GM23338 (cell line): Measurements from ENCODE around the gene MAD1L1. TPM values are rescaled to one million over a fixed set of nuclear protein-coding genes. Genes with fewer than 3 reads are reported as not detected.

Experiments used
- ATAC-seq: fragments of 200-7000 bp; cut with Tn5 transposase; 3 replicates; pipeline ENCODE4 v1.9.1; 2020
- DNase-seq: peaks from one replicate; pipeline ENCODE4 v3.0.0-alpha.2; 2015; ENCODE audit warnings: low spot score
- H2AFZ ChIP-seq: fragments of 200-600 bp; sonication (generic); 2 replicates; pipeline ENCODE4 v1.8.0; 2016; ENCODE audit warnings: antibody characterized with exemption, mild to moderate bottlenecking, moderate library complexity
- H3F3A ChIP-seq: fragments of 200-600 bp; sonication (generic); replicated peaks from 2 replicates; pipeline ENCODE4 v1.8.0; 2017; ENCODE audit warnings: antibody characterized with exemption, mixed run types, low read depth
- H3K27ac ChIP-seq: fragments of 200-600 bp; sonication (generic); 2 replicates; pipeline ENCODE4 v1.6.1; 2016; ENCODE audit warnings: low read depth
- H3K27me3 ChIP-seq: fragments of 200-600 bp; sonication (generic); 2 replicates; pipeline ENCODE4 v1.8.0; 2016; ENCODE audit warnings: mild to moderate bottlenecking, mixed run types, moderate library complexity; ENCODE audit not compliant: insufficient read depth
- H3K36me3 ChIP-seq: fragments of 200-600 bp; sonication (generic); 2 replicates; pipeline ENCODE4 v1.8.0; 2016; ENCODE audit warnings: mild to moderate bottlenecking; ENCODE audit not compliant: insufficient read depth
- H3K4me1 ChIP-seq: fragments of 200-600 bp; sonication (generic); 2 replicates; pipeline ENCODE4 v1.8.0; 2016; ENCODE audit warnings: mild to moderate bottlenecking, moderate library complexity; ENCODE audit not compliant: insufficient read depth
- H3K4me2 ChIP-seq: fragments of 200-600 bp; sonication (generic); 2 replicates; pipeline ENCODE4 v1.7.1; 2017; ENCODE audit warnings: mixed run types
- H3K4me3 ChIP-seq: fragments of 200-600 bp; sonication (generic); 2 replicates; pipeline ENCODE4 v1.6.1; 2016; ENCODE audit warnings: mixed run types
- H3K79me2 ChIP-seq: fragments of 200-600 bp; sonication (generic); replicated peaks from 2 replicates; pipeline ENCODE4 v1.8.0; 2017; ENCODE audit warnings: mild to moderate bottlenecking; ENCODE audit not compliant: insufficient read depth
- H3K9me2 ChIP-seq: fragments of 200-600 bp; sonication (generic); 2 replicates; pipeline ENCODE4 v1.8.0; 2017; ENCODE audit not compliant: insufficient read depth
- H4K20me1 ChIP-seq: fragments of 200-600 bp; sonication (generic); replicated peaks from 2 replicates; pipeline ENCODE4 v1.8.0; 2017; ENCODE audit warnings: mild to moderate bottlenecking; ENCODE audit not compliant: insufficient read depth
- H3K27ac Mint-ChIP-seq: 2 replicates; pipeline ENCODE4 v1.8.0; 2020; ENCODE audit warnings: inconsistent platforms, mild to moderate bottlenecking, moderate library complexity, mixed read lengths
- H3K27me3 Mint-ChIP-seq: 3 replicates; pipeline ENCODE4 v1.8.0; 2022; ENCODE audit warnings: low read depth, mild to moderate bottlenecking, moderate library complexity, mixed read lengths, inconsistent platforms; ENCODE audit not compliant: insufficient read depth, poor library complexity
- H3K36me3 Mint-ChIP-seq: 3 replicates; pipeline ENCODE4 v1.8.0; 2021; ENCODE audit warnings: low read depth, mild to moderate bottlenecking, inconsistent platforms, moderate library complexity, mixed read lengths
- H3K4me1 Mint-ChIP-seq: 3 replicates; pipeline ENCODE4 v1.8.0; 2020; ENCODE audit warnings: mild to moderate bottlenecking, inconsistent platforms, mixed read lengths
- H3K4me3 Mint-ChIP-seq: 3 replicates; pipeline ENCODE4 v1.8.0; 2021; ENCODE audit warnings: moderate library complexity, mild to moderate bottlenecking, inconsistent platforms, mixed read lengths
- H3K9me3 Mint-ChIP-seq: 3 replicates; pipeline ENCODE4 v1.8.0; 2020; ENCODE audit warnings: moderate library complexity, mild to moderate bottlenecking, inconsistent platforms, mixed read lengths
- CREB1 ChIP-seq: fragments of 250-450 bp; sonication (Bioruptor Pico); IDR thresholded peaks from 2 replicates; pipeline ENCODE4 v1.5.0; 2020; ENCODE audit warnings: low read depth, mild to moderate bottlenecking, moderate library complexity
- EZH2 ChIP-seq: fragments of 200-600 bp; sonication (generic); IDR thresholded peaks from one replicate; pipeline ENCODE4 v1.8.0; 2017; ENCODE audit warnings: antibody characterized with exemption, mild to moderate bottlenecking, low read depth; ENCODE audit not compliant: unreplicated experiment
- EZH2phosphoT487 ChIP-seq: fragments of 200-600 bp; sonication (generic); IDR thresholded peaks from one replicate; pipeline ENCODE4 v1.8.1; 2018; ENCODE audit warnings: antibody characterized with exemption; ENCODE audit not compliant: unreplicated experiment
- JUNB ChIP-seq: IDR thresholded peaks from one replicate; pipeline ENCODE4 v1.6.1; 2016; ENCODE audit warnings: antibody characterized with exemption; ENCODE audit not compliant: unreplicated experiment
- NANOG ChIP-seq: IDR thresholded peaks from 2 replicates; pipeline ENCODE4 v1.6.1; 2016; ENCODE audit warnings: antibody characterized with exemption, borderline replicate concordance
- POLR2AphosphoS5 ChIP-seq: IDR thresholded peaks from 2 replicates; pipeline ENCODE4 v1.6.1; 2016; ENCODE audit warnings: antibody characterized with exemption, low read depth
- STAT1 ChIP-seq: IDR thresholded peaks from one replicate; pipeline ENCODE4 v1.6.1; 2016; ENCODE audit warnings: antibody characterized with exemption; ENCODE audit not compliant: unreplicated experiment
- ZNF114 ChIP-seq: fragments of 250-450 bp; sonication (Bioruptor Pico); IDR thresholded peaks from 2 replicates; pipeline ENCODE4 v1.5.0; 2020; ENCODE audit warnings: mild to moderate bottlenecking, moderate library complexity
- polyA plus RNA-seq: library from polyadenylated mRNA; unstranded; fragments of >200 nt; fragmentation: Nextera tagmentation; extraction: Ambion mirVana; gene quantifications from 2 replicates; pipeline ENCODE4 v1.2.1, GENCODE V29; 2016
- total RNA-seq: library from RNA; depleted of rRNA; stranded (reverse); fragments of >200 nt; shearing (Covaris generic); gene quantifications from 2 replicates; pipeline ENCODE4 v1.2.3, GENCODE V29; 2014
- TF ChIP-seq, protein P1 (sequence below): IDR thresholded peaks from 2 replicates; pipeline ENCODE4 v1.6.1; 2016; ENCODE audit warnings: antibody characterized with exemption
- TF ChIP-seq, protein P2 (sequence below): IDR thresholded peaks from one replicate; pipeline ENCODE4 v1.6.1; 2018; ENCODE audit warnings: antibody characterized with exemption; ENCODE audit not compliant: unreplicated experiment
- TF ChIP-seq, protein P3 (sequence below), 2 experiments: fragments of 200-600 bp in 1 of 2; sonication (generic) in 1 of 2; conservative IDR thresholded peaks; 2 replicates each; pipeline versions ENCODE4 v1.5.1 to v1.6.1; 2016 to 2017; ENCODE audit warnings: antibody characterized with exemption in 2 of 2, low read depth in 2 of 2, mild to moderate bottlenecking in 2 of 2, moderate library complexity in 1 of 2
- TF ChIP-seq, protein P4 (sequence below): fragments of 250-450 bp; sonication (Bioruptor Pico); IDR thresholded peaks from 2 replicates; pipeline ENCODE4 v1.5.0; 2020; ENCODE audit warnings: mild to moderate bottlenecking, moderate library complexity

The MAD1L1 gene
- total and polyA plus RNA-seq, 2 experiments from 2014 or later, result 40.3 to 59.3 TPM

DNA sequence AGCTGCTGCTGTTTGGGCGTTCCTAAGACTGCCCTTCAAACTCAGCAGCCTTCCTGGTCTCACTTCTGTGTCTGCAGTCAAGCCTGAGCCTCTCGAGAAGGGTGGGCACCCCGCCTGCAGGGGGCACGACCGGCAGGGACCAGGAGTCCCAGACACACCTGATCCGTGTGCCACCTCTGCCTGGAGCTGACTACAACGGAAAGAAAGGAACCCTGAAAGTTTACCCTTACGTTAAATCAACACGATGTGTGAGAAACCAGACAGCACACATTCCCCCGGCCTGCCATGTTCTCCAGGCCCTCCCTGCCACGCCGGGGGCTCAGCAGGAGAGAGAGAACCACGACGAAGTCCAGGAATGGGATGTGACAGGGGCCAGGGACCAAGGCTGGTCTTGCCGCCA, 5.0 kb downstream of the MAD1L1 start (continued):
- TF ChIP-seq, protein P1, sequence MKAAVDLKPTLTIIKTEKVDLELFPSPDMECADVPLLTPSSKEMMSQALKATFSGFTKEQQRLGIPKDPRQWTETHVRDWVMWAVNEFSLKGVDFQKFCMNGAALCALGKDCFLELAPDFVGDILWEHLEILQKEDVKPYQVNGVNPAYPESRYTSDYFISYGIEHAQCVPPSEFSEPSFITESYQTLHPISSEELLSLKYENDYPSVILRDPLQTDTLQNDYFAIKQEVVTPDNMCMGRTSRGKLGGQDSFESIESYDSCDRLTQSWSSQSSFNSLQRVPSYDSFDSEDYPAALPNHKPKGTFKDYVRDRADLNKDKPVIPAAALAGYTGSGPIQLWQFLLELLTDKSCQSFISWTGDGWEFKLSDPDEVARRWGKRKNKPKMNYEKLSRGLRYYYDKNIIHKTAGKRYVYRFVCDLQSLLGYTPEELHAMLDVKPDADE, result no peak
- TF ChIP-seq, protein P2, sequence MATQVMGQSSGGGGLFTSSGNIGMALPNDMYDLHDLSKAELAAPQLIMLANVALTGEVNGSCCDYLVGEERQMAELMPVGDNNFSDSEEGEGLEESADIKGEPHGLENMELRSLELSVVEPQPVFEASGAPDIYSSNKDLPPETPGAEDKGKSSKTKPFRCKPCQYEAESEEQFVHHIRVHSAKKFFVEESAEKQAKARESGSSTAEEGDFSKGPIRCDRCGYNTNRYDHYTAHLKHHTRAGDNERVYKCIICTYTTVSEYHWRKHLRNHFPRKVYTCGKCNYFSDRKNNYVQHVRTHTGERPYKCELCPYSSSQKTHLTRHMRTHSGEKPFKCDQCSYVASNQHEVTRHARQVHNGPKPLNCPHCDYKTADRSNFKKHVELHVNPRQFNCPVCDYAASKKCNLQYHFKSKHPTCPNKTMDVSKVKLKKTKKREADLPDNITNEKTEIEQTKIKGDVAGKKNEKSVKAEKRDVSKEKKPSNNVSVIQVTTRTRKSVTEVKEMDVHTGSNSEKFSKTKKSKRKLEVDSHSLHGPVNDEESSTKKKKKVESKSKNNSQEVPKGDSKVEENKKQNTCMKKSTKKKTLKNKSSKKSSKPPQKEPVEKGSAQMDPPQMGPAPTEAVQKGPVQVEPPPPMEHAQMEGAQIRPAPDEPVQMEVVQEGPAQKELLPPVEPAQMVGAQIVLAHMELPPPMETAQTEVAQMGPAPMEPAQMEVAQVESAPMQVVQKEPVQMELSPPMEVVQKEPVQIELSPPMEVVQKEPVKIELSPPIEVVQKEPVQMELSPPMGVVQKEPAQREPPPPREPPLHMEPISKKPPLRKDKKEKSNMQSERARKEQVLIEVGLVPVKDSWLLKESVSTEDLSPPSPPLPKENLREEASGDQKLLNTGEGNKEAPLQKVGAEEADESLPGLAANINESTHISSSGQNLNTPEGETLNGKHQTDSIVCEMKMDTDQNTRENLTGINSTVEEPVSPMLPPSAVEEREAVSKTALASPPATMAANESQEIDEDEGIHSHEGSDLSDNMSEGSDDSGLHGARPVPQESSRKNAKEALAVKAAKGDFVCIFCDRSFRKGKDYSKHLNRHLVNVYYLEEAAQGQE, result no peak
- no peak for TF ChIP-seq STAT1
- no peak for TF ChIP-seq ZNF114 (CRISPR knock-in tag)

DNA sequence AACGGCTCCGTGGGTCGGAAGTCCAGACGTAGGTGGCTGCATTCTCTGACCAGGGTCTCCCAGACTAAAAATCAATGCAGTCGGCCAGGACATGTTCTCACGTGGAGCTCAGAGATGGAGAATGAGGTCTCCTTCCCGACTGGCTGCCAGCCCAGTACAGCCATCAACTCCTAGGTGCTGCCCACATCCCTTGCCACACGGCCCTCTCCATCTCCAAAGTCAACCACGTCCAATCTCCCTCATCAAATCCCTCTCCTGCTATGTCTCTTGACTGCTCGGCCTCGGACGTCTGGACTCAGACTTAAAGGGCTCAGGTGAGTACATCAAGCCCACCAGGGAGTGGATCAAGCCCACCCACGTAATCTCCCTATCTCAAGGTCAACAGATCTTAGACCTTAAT, 6.9 kb downstream of the MAD1L1 start:
- peaks cover 71% of the 10 kb centered on the region for H3K79me2 ChIP-seq
- no peaks in the 10 kb centered on the region for H3F3A ChIP-seq
- Mint-ChIP-seq H3K27ac (no peak overlapping the region), H3K36me3 (peaks cover 75% of the 10 kb centered on the region), H3K4me1 (no peaks in the 10 kb centered on the region), H3K27me3 (peaks cover 6% of the 10 kb centered on the region), H3K4me3 (no peak overlapping the region), H3K9me3 (no peaks in the 10 kb centered on the region)
- ATAC-seq (no peak), DNase-seq (no peak)
- H3K4me3 ChIP-seq, result no peak overlapping the region
- H3K9me2 ChIP-seq, result no peaks in the 10 kb centered on the region
- peaks cover 8% of the 10 kb centered on the region; the same call in 1 of the 2 replicates for H3K36me3 ChIP-seq
- H3K4me2 ChIP-seq, result no peak overlapping the region
- no peak overlapping the region for H2AFZ ChIP-seq
- H4K20me1 ChIP-seq, result peaks cover 8% of the 10 kb centered on the region
- H3K27me3 ChIP-seq, result no peaks in the 10 kb centered on the region
- no peak overlapping the region for H3K27ac ChIP-seq
- H3K4me1 ChIP-seq, result no peaks in the 10 kb centered on the region
- TF ChIP-seq EZH2 (no peak), NANOG (no peak), POLR2AphosphoS5 (no peak), CREB1 (CRISPR knock-in tag) (no peak), EZH2phosphoT487 (no peak), ZNF114 (CRISPR knock-in tag) (no peak), JUNB (no peak)
- TF ChIP-seq, protein P1, result no peak
- TF ChIP-seq, protein P3, sequence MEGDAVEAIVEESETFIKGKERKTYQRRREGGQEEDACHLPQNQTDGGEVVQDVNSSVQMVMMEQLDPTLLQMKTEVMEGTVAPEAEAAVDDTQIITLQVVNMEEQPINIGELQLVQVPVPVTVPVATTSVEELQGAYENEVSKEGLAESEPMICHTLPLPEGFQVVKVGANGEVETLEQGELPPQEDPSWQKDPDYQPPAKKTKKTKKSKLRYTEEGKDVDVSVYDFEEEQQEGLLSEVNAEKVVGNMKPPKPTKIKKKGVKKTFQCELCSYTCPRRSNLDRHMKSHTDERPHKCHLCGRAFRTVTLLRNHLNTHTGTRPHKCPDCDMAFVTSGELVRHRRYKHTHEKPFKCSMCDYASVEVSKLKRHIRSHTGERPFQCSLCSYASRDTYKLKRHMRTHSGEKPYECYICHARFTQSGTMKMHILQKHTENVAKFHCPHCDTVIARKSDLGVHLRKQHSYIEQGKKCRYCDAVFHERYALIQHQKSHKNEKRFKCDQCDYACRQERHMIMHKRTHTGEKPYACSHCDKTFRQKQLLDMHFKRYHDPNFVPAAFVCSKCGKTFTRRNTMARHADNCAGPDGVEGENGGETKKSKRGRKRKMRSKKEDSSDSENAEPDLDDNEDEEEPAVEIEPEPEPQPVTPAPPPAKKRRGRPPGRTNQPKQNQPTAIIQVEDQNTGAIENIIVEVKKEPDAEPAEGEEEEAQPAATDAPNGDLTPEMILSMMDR (conservative IDR thresholded peaks at IDR 0.05; ENCODE audit: low read depth in 2 of 2), result no peak
- TF ChIP-seq, protein P4, sequence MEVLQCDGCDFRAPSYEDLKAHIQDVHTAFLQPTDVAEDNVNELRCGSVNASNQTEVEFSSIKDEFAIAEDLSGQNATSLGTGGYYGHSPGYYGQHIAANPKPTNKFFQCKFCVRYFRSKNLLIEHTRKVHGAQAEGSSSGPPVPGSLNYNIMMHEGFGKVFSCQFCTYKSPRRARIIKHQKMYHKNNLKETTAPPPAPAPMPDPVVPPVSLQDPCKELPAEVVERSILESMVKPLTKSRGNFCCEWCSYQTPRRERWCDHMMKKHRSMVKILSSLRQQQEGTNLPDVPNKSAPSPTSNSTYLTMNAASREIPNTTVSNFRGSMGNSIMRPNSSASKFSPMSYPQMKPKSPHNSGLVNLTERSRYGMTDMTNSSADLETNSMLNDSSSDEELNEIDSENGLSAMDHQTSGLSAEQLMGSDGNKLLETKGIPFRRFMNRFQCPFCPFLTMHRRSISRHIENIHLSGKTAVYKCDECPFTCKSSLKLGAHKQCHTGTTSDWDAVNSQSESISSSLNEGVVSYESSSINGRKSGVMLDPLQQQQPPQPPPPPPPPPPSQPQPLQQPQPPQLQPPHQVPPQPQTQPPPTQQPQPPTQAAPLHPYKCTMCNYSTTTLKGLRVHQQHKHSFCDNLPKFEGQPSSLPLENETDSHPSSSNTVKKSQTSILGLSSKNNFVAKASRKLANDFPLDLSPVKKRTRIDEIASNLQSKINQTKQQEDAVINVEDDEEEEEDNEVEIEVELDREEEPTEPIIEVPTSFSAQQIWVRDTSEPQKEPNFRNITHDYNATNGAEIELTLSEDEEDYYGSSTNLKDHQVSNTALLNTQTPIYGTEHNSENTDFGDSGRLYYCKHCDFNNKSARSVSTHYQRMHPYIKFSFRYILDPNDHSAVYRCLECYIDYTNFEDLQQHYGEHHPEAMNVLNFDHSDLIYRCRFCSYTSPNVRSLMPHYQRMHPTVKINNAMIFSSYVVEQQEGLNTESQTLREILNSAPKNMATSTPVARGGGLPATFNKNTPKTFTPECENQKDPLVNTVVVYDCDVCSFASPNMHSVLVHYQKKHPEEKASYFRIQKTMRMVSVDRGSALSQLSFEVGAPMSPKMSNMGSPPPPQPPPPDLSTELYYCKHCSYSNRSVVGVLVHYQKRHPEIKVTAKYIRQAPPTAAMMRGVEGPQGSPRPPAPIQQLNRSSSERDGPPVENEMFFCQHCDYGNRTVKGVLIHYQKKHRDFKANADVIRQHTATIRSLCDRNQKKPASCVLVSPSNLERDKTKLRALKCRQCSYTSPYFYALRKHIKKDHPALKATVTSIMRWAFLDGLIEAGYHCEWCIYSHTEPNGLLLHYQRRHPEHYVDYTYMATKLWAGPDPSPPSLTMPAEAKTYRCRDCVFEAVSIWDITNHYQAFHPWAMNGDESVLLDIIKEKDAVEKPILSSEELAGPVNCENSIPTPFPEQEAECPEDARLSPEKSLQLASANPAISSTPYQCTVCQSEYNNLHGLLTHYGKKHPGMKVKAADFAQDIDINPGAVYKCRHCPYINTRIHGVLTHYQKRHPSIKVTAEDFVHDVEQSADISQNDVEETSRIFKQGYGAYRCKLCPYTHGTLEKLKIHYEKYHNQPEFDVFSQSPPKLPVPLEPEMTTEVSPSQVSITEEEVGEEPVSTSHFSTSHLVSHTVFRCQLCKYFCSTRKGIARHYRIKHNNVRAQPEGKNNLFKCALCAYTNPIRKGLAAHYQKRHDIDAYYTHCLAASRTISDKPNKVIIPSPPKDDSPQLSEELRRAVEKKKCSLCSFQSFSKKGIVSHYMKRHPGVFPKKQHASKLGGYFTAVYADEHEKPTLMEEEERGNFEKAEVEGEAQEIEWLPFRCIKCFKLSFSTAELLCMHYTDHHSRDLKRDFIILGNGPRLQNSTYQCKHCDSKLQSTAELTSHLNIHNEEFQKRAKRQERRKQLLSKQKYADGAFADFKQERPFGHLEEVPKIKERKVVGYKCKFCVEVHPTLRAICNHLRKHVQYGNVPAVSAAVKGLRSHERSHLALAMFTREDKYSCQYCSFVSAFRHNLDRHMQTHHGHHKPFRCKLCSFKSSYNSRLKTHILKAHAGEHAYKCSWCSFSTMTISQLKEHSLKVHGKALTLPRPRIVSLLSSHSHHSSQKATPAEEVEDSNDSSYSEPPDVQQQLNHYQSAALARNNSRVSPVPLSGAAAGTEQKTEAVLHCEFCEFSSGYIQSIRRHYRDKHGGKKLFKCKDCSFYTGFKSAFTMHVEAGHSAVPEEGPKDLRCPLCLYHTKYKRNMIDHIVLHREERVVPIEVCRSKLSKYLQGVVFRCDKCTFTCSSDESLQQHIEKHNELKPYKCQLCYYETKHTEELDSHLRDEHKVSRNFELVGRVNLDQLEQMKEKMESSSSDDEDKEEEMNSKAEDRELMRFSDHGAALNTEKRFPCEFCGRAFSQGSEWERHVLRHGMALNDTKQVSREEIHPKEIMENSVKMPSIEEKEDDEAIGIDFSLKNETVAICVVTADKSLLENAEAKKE (CRISPR knock-in tag), result no peak
